Neural cell (in vitro differentiated cells): ENCODE results near the gene POU6F2. TPM values are rescaled to one million over a fixed set of nuclear protein-coding genes. Genes with fewer than 3 reads are reported as not detected.

Experiments
- H2AFZ ChIP-seq: fragments of 200-600, 300-800 bp; sonication (generic), shearing (Covaris generic); 2 replicates; pipeline ENCODE4 v1.6.0; 2014; ENCODE audit warnings: low read depth, mild to moderate bottlenecking, antibody characterized with exemption, low read length, moderate library complexity
- H3F3A ChIP-seq: fragments of 200-600 bp; shearing (Covaris generic); 2 replicates; pipeline ENCODE4 v1.6.1; 2016; ENCODE audit warnings: mild to moderate bottlenecking, moderate library complexity, mixed read lengths, antibody characterized with exemption, low read length; ENCODE audit not compliant: insufficient read depth, poor library complexity, severe bottlenecking
- H3K27ac ChIP-seq: fragments of 200-600, 300-800 bp; sonication (generic), shearing (Covaris generic); 2 replicates; pipeline ENCODE4 v1.5.1; 2014; ENCODE audit warnings: mild to moderate bottlenecking, low read length, moderate library complexity
- H3K27me3 ChIP-seq: fragments of 300-800, 200-600 bp; sonication (generic), shearing (Covaris generic); 2 replicates; pipeline ENCODE4 v1.6.0; 2014; ENCODE audit warnings: mild to moderate bottlenecking, low read depth, low read length, moderate library complexity; ENCODE audit not compliant: insufficient read depth
- H3K36me3 ChIP-seq: fragments of 300-800, 200-600 bp; sonication (generic), shearing (Covaris generic); 2 replicates; pipeline ENCODE4 v1.5.1; 2014; ENCODE audit warnings: mild to moderate bottlenecking, antibody characterized with exemption, low read length, moderate library complexity; ENCODE audit not compliant: insufficient read depth
- H3K4me2 ChIP-seq: fragments of 300-800, 200-600 bp; sonication (generic), shearing (Covaris generic); 2 replicates; pipeline ENCODE4 v1.6.0; 2014; ENCODE audit warnings: mild to moderate bottlenecking, low read length
- H3K4me3 ChIP-seq: fragments of 300-800, 200-600 bp; sonication (generic), shearing (Covaris generic); 2 replicates; pipeline ENCODE4 v1.5.1; 2014; ENCODE audit warnings: mild to moderate bottlenecking, low read length, moderate library complexity
- H3K79me2 ChIP-seq: fragments of 200-600 bp; shearing (Covaris generic); replicated peaks from 2 replicates; pipeline ENCODE4 v1.6.0; 2014; ENCODE audit warnings: mild to moderate bottlenecking, low read length, moderate library complexity; ENCODE audit not compliant: insufficient read depth
- H3K9ac ChIP-seq: fragments of 300-800, 200-600 bp; sonication (generic), shearing (Covaris generic); 2 replicates; pipeline ENCODE4 v1.6.1; 2016; ENCODE audit warnings: mild to moderate bottlenecking, low read length, mixed read lengths
- H3K9me2 ChIP-seq: fragments of 200-600 bp; shearing (Covaris generic); 2 replicates; pipeline ENCODE4 v1.6.1; 2016; ENCODE audit warnings: mild to moderate bottlenecking, low read length, mixed read lengths; ENCODE audit not compliant: insufficient read depth
- H3K9me3 ChIP-seq: fragments of 200-600, 300-800 bp; sonication (generic), shearing (Covaris generic); 2 replicates; pipeline ENCODE4 v1.6.1; 2016; ENCODE audit warnings: mild to moderate bottlenecking, mixed run types, low read length, moderate library complexity, mixed read lengths
- H4K20me1 ChIP-seq: fragments of 200-600 bp; shearing (Covaris generic); 2 replicates; pipeline ENCODE4 v1.6.1; 2016; ENCODE audit warnings: mild to moderate bottlenecking, mixed run types; ENCODE audit not compliant: insufficient read depth
- CTCF ChIP-seq: fragments of 450-650 bp; IDR thresholded peaks from 2 replicates; pipeline ENCODE4 v1.5.1; 2014; ENCODE audit warnings: antibody characterized with exemption, mild to moderate bottlenecking, moderate library complexity; ENCODE audit not compliant: poor library complexity, severe bottlenecking
- EP300 ChIP-seq: fragments of 450-650 bp; conservative IDR thresholded peaks from 2 replicates; pipeline ENCODE4 v1.6.1; 2014; ENCODE audit warnings: antibody characterized with exemption, mild to moderate bottlenecking, moderate library complexity; ENCODE audit not compliant: poor library complexity, severe bottlenecking
- EZH2 ChIP-seq: fragments of 200-600, 300-800 bp; shearing (Covaris generic), sonication (generic); IDR thresholded peaks from 2 replicates; pipeline ENCODE4 v1.6.1; 2014; ENCODE audit warnings: antibody characterized with exemption, low read length, borderline replicate concordance, mild to moderate bottlenecking; ENCODE audit not compliant: insufficient read depth, poor library complexity, severe bottlenecking
- MXI1 ChIP-seq: fragments of 450-650 bp; conservative IDR thresholded peaks from 2 replicates; pipeline ENCODE4 v1.6.1; 2014; ENCODE audit warnings: antibody characterized with exemption, mild to moderate bottlenecking; ENCODE audit not compliant: poor library complexity, severe bottlenecking
- POLR2AphosphoS5 ChIP-seq: IDR thresholded peaks from 2 replicates; pipeline ENCODE4 v1.6.1; 2012
- RAD21 ChIP-seq: fragments of 450-650 bp; conservative IDR thresholded peaks from 2 replicates; pipeline ENCODE4 v1.6.1; 2014; ENCODE audit warnings: antibody characterized with exemption, mild to moderate bottlenecking, moderate library complexity
- REST ChIP-seq: IDR thresholded peaks from 2 replicates; pipeline ENCODE4 v1.6.1; 2012; ENCODE audit warnings: borderline replicate concordance
- SMC3 ChIP-seq: fragments of 450-650 bp; conservative IDR thresholded peaks from 2 replicates; pipeline ENCODE4 v1.6.1; 2014; ENCODE audit warnings: antibody characterized with exemption, mild to moderate bottlenecking, moderate library complexity; ENCODE audit not compliant: poor library complexity
- TAF1 ChIP-seq: IDR thresholded peaks from 2 replicates; pipeline ENCODE4 v1.6.1; 2012; ENCODE audit warnings: low read depth
- polyA plus RNA-seq: library from polyadenylated mRNA; depleted of rRNA; stranded (reverse); fragments of >200 nt; gene quantifications from 2 replicates; pipeline ENCODE4 v1.2.3, GENCODE V29; 2014

The POU6F2 gene
- polyA plus RNA-seq, 1 donor from 2014 or later: 2.8 TPM

DNA sequence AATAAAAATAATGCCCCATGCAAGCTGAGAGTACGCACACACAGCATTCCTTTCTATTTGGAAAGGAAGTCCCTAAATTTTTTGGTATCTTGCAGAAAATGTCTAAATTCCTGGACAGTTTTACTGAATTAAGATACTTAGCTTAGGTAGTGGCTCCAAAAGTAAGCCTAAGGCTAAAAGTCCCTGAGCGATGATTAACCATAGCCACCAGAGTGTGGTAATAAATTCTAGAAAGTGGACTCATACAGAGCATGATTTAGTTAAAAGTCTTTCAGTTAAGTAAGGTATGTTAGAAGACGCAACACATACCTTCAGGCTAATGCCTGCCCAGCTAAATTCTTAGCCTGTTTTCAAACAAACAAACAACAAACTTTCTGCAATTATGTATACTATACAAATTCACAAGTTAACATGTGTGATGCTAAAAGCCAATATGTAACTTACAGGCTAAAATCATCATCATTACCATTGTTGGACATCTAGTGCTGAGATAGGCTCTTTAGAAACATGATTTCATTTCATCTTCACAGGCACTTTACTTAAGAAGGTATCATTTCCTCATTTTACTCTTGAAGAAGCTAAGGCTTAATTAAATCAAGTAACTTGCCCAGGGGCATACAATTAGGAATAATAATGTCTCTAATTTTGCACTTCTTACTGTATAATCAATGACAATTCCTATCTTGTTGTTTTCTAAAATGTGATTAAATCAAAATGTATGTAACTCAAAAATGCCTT lies 327.1 kb downstream of the POU6F2 start:
- Histone ChIP-seq H3K9me3 (no peaks in the 10 kb centered on the region), H3K79me2 (no peaks in the 10 kb centered on the region), H3K36me3 (no peaks in the 10 kb centered on the region), H4K20me1 (no peaks in the 10 kb centered on the region), H3K4me3 (no peak overlapping the region), H3F3A (no peaks in the 10 kb centered on the region), H2AFZ (no peak overlapping the region), H3K27ac (no peak overlapping the region), H3K27me3 (no peaks in the 10 kb centered on the region), H3K9me2 (no peaks in the 10 kb centered on the region), H3K4me2 (no peak overlapping the region), H3K9ac (no peak overlapping the region)
- TF ChIP-seq CTCF (no peak), REST (no peak), EZH2 (no peak), POLR2AphosphoS5 (no peak), MXI1 (no peak), SMC3 (no peak), TAF1 (no peak), EP300 (no peak), RAD21 (no peak)

- Histone ChIP-seq H3K4me3 (no peak overlapping the region), H3F3A (no peaks in the 10 kb centered on the region), H2AFZ (no peak overlapping the region), H4K20me1 (no peaks in the 10 kb centered on the region), H3K4me2 (no peak overlapping the region), H3K9ac (no peak overlapping the region), H3K9me2 (no peaks in the 10 kb centered on the region), H3K9me3 (no peaks in the 10 kb centered on the region), H3K36me3 (no peaks in the 10 kb centered on the region), H3K79me2 (no peaks in the 10 kb centered on the region), H3K27me3 (no peaks in the 10 kb centered on the region), H3K27ac (no peak overlapping the region)
- TF ChIP-seq SMC3 (no peak), POLR2AphosphoS5 (no peak)
These were observed 328.4 kb downstream of the POU6F2 start for GRCh38 chr7:39306016-39306570.
